ENCODE data around the gene CUX1. TPM values are rescaled to one million over a fixed set of nuclear protein-coding genes. Genes with fewer than 3 reads are reported as not detected.

CUX1 gene
- total and polyA plus RNA-seq, 2 of the 13 experiments (the other 11 are each of a cell fraction or from before 2014, with no cell fraction given): 13.7 to 14.9 TPM

- TF ChIP-seq ZMAT3 (CRISPR knock-in tag; conservative IDR thresholded peaks at IDR 0.05) (peak; percentile 75; the same call in 1 of the 2 replicates), PBX3 (CRISPR knock-in tag; IDR thresholded peaks at IDR 0.05; ENCODE audit: borderline replicate concordance) (no peak), ZNF282 (IDR thresholded peaks at IDR 0.05; ENCODE audit: partially characterized antibody) (no peak), DMTF1 (CRISPR knock-in tag; IDR thresholded peaks at IDR 0.05) (peak; percentile 43; the same call in 1 of the 2 replicates), ZNF546 (CRISPR knock-in tag; conservative IDR thresholded peaks at IDR 0.05) (no peak), DMAP1 (CRISPR knock-in tag; IDR thresholded peaks at IDR 0.05) (peak; percentile 47; the same call in 1 of the 2 replicates), DPF2 (CRISPR knock-in tag; IDR thresholded peaks at IDR 0.05; ENCODE audit: borderline replicate concordance, low read depth) (peak; percentile 61; the same call in 1 of the 2 replicates), MAFG (CRISPR knock-in tag; IDR thresholded peaks at IDR 0.05) (no peak), SRSF4 (IDR thresholded peaks at IDR 0.05; ENCODE audit: low read depth, low read length, poor library complexity, severe bottlenecking) (no peak), HMG20B (CRISPR knock-in tag; conservative IDR thresholded peaks at IDR 0.05) (no peak), ZNF724P (CRISPR knock-in tag; IDR thresholded peaks at IDR 0.05; ENCODE audit: borderline replicate concordance) (no peak), ZNF549 (CRISPR knock-in tag; IDR thresholded peaks at IDR 0.05) (no peak), MTF1 (CRISPR knock-in tag; IDR thresholded peaks at IDR 0.05) (no peak), USF2 (IDR thresholded peaks at IDR 0.05; ENCODE audit: low read depth, low read length) (peak; percentile 93), USF2 (CRISPR knock-in tag; IDR thresholded peaks at IDR 0.05; ENCODE audit: borderline replicate concordance) (peak; percentile 96; the same call in 1 of the 2 replicates), CREB1 (IDR thresholded peaks at IDR 0.05) (0 out of 2 replicates have a peak, but pooled peaks have one; percentile 30), CREB1 (CRISPR knock-in tag; IDR thresholded peaks at IDR 0.05) (no peak), MTA1 (CRISPR knock-in tag; IDR thresholded peaks at IDR 0.05; ENCODE audit: borderline replicate concordance) (0 out of 2 replicates have a peak, but pooled peaks have one; percentile 61), CTCF (CRISPR knock-in tag; IDR thresholded peaks at IDR 0.05) (no peak), MAZ (IDR thresholded peaks at IDR 0.05; ENCODE audit: borderline replicate concordance, low read depth, low read length) (no peak), MAZ (CRISPR knock-in tag; IDR thresholded peaks at IDR 0.05; ENCODE audit: low read depth) (no peak; the same call in 1 of the 2 replicates), STAG1 (CRISPR knock-in tag; IDR thresholded peaks at IDR 0.05) (no peak)
These were observed 456.6 kb downstream of the CUX1 start (continued) for GRCh38 chr7:102273749-102274712.
